Measurements from ENCODE around the gene C2orf66. TPM values are rescaled to one million over a fixed set of nuclear protein-coding genes. Genes with fewer than 3 reads are reported as not detected.

Gene C2orf66
- 0.10 and 0.12 TPM in 2 replicates for polyA plus RNA-seq (2013)

- H3K79me2 ChIP-seq (ENCODE audit: control insufficient read depth, insufficient read depth, low read length, poor library complexity) = no peaks in the 10 kb centered on the region
- WGBS (ENCODE audit: extremely low coverage, insufficient coverage, insufficient read length) = no CpG with 5 or more reads among the region's 1 CpG
- no peaks in the 10 kb centered on the region for H3K36me3 ChIP-seq (ENCODE audit: control insufficient read depth in 1 of 2, insufficient read depth in 2 of 2, low read length in 2 of 2)
- no peak within 1 kb of the TSS for H2BK12ac ChIP-seq (ENCODE audit: low read length)
- no peak within 1 kb of the TSS for H2BK120ac ChIP-seq (ENCODE audit: insufficient read depth, low read length, poor library complexity)
- H3K4ac ChIP-seq (ENCODE audit: low read depth, low read length) = no peak within 1 kb of the TSS
- H4K91ac ChIP-seq (ENCODE audit: low read depth, low read length) = no peak within 1 kb of the TSS
- H3K9ac ChIP-seq (ENCODE audit: low read length) = no peak within 1 kb of the TSS
- H3K27ac ChIP-seq (ENCODE audit: low read depth, low read length) = no peak within 1 kb of the TSS
- no peak for DNase-seq
- no peak within 1 kb of the TSS for H3K4me2 ChIP-seq (ENCODE audit: low read length)
- no peak within 1 kb of the TSS for H3K18ac ChIP-seq (ENCODE audit: low read length)
- no peak within 1 kb of the TSS for H2AK5ac ChIP-seq (ENCODE audit: low read length)
- no peaks in the 10 kb centered on the region for H3K27me3 ChIP-seq (ENCODE audit: insufficient read depth, low read length)
- H3K23ac ChIP-seq (ENCODE audit: low read length) = no peak within 1 kb of the TSS
- no peaks in the 10 kb centered on the region for H3K79me1 ChIP-seq (ENCODE audit: low read length)
- no peaks in the 10 kb centered on the region for H3K9me3 ChIP-seq (ENCODE audit: insufficient read depth, low read depth, low read length)
- H4K12ac ChIP-seq (ENCODE audit: low read depth, low read length) = no peak within 1 kb of the TSS
- H4K8ac ChIP-seq (ENCODE audit: low read depth, low read length) = no peak within 1 kb of the TSS
- no peak within 1 kb of the TSS for H3K14ac ChIP-seq (ENCODE audit: low read length)
- H2AFZ ChIP-seq (ENCODE audit: insufficient read depth, low read length, poor library complexity) = no peak within 1 kb of the TSS
- H2BK5ac ChIP-seq (ENCODE audit: low read depth, low read length, poor library complexity) = no peak within 1 kb of the TSS
- no peaks in the 10 kb centered on the region for H3K4me1 ChIP-seq (ENCODE audit: control insufficient read depth in 1 of 2, insufficient read depth in 2 of 2, low read length in 2 of 2)
- no peak within 1 kb of the TSS for H3K4me3 ChIP-seq (ENCODE audit: low read depth, low read length)
Measured at GRCh38 chr2:196809260-196809659, at the start of gene C2orf66. TSS of gene C2orf66 (minus strand) at chr2:196809355. CDS start at chr2:196809336, 19 bp downstream.

GRCh38 chr2:196854629-196855028, 45.5 kb upstream of the C2orf66 start:
- Histone ChIP-seq H3K4me2 (ENCODE audit: low read length) (no peak overlapping the region), H3K9ac (ENCODE audit: low read length) (no peak overlapping the region), H3K4me3 (ENCODE audit: low read depth, low read length) (no peak overlapping the region), H3K18ac (ENCODE audit: low read length) (no peak overlapping the region), H3K79me2 (ENCODE audit: control insufficient read depth, insufficient read depth, low read length, poor library complexity) (no peaks in the 10 kb centered on the region), H4K12ac (ENCODE audit: low read depth, low read length) (no peak overlapping the region), H2BK5ac (ENCODE audit: low read depth, low read length, poor library complexity) (no peak overlapping the region), H3K23ac (ENCODE audit: low read length) (no peak overlapping the region), H3K27ac (ENCODE audit: low read depth, low read length) (no peak overlapping the region), H2AK5ac (ENCODE audit: low read length) (no peak overlapping the region), H3K4ac (ENCODE audit: low read depth, low read length) (no peak overlapping the region), H3K9me3 (ENCODE audit: insufficient read depth, low read depth, low read length) (no peaks in the 10 kb centered on the region), H2BK120ac (ENCODE audit: insufficient read depth, low read length, poor library complexity) (no peak overlapping the region), H2AFZ (ENCODE audit: insufficient read depth, low read length, poor library complexity) (no peak overlapping the region), H3K79me1 (ENCODE audit: low read length) (no peaks in the 10 kb centered on the region), H3K14ac (ENCODE audit: low read length) (no peak overlapping the region), H4K8ac (ENCODE audit: low read depth, low read length) (no peak overlapping the region), H3K4me1 (ENCODE audit: control insufficient read depth in 1 of 2, insufficient read depth in 2 of 2, low read length in 2 of 2) (no peaks in the 10 kb centered on the region), H3K27me3 (ENCODE audit: insufficient read depth, low read length) (no peaks in the 10 kb centered on the region), H3K36me3 (ENCODE audit: control insufficient read depth in 1 of 2, insufficient read depth in 2 of 2, low read length in 2 of 2) (no peaks in the 10 kb centered on the region), H2BK12ac (ENCODE audit: low read length) (no peak overlapping the region), H4K91ac (ENCODE audit: low read depth, low read length) (no peak overlapping the region)
- WGBS (ENCODE audit: extremely low coverage, insufficient coverage, insufficient read length) = no CpG with 5 or more reads among the region's 1 CpG
- no peak for DNase-seq

GRCh38 chr2:196853301-196854087, 44.3 kb upstream of the C2orf66 start:
- no peak overlapping the region for H2BK5ac ChIP-seq (ENCODE audit: low read depth, low read length, poor library complexity)
- H3K4ac ChIP-seq (ENCODE audit: low read depth, low read length) = no peak overlapping the region
- no peak overlapping the region for H3K23ac ChIP-seq (ENCODE audit: low read length)
- no peak overlapping the region for H4K91ac ChIP-seq (ENCODE audit: low read depth, low read length)
- no peaks in the 10 kb centered on the region for H3K79me2 ChIP-seq (ENCODE audit: control insufficient read depth, insufficient read depth, low read length, poor library complexity)
- H2AK5ac ChIP-seq (ENCODE audit: low read length) = no peak overlapping the region
- no peak overlapping the region for H3K4me3 ChIP-seq (ENCODE audit: low read depth, low read length)
- H3K18ac ChIP-seq (ENCODE audit: low read length) = no peak overlapping the region
- WGBS (ENCODE audit: extremely low coverage, insufficient coverage, insufficient read length) = no CpG with 5 or more reads among the region's 4 CpGs
- no peaks in the 10 kb centered on the region for H3K79me1 ChIP-seq (ENCODE audit: low read length)
- no peak overlapping the region for H3K4me2 ChIP-seq (ENCODE audit: low read length)
- no peak overlapping the region for H4K8ac ChIP-seq (ENCODE audit: low read depth, low read length)
- H3K9ac ChIP-seq (ENCODE audit: low read length) = no peak overlapping the region
- H3K27ac ChIP-seq (ENCODE audit: low read depth, low read length) = no peak overlapping the region
- no peak overlapping the region for H4K12ac ChIP-seq (ENCODE audit: low read depth, low read length)
- no peak for DNase-seq
- no peaks in the 10 kb centered on the region for H3K4me1 ChIP-seq (ENCODE audit: control insufficient read depth in 1 of 2, insufficient read depth in 2 of 2, low read length in 2 of 2)
- H2BK120ac ChIP-seq (ENCODE audit: insufficient read depth, low read length, poor library complexity) = no peak overlapping the region
- no peak overlapping the region for H2AFZ ChIP-seq (ENCODE audit: insufficient read depth, low read length, poor library complexity)
- H3K9me3 ChIP-seq (ENCODE audit: insufficient read depth, low read depth, low read length) = no peaks in the 10 kb centered on the region
- H2BK12ac ChIP-seq (ENCODE audit: low read length) = no peak overlapping the region
- no peaks in the 10 kb centered on the region for H3K27me3 ChIP-seq (ENCODE audit: insufficient read depth, low read length)
- H3K14ac ChIP-seq (ENCODE audit: low read length) = no peak overlapping the region
- H3K36me3 ChIP-seq (ENCODE audit: control insufficient read depth in 1 of 2, insufficient read depth in 2 of 2, low read length in 2 of 2) = no peaks in the 10 kb centered on the region

- Histone ChIP-seq H3K23ac (ENCODE audit: low read length) (no peak overlapping the region), H3K14ac (ENCODE audit: low read length) (no peak overlapping the region), H2BK120ac (ENCODE audit: insufficient read depth, low read length, poor library complexity) (no peak overlapping the region), H3K4me1 (ENCODE audit: control insufficient read depth in 1 of 2, insufficient read depth in 2 of 2, low read length in 2 of 2) (no peaks in the 10 kb centered on the region), H3K9me3 (ENCODE audit: insufficient read depth, low read depth, low read length) (no peaks in the 10 kb centered on the region), H3K4me2 (ENCODE audit: low read length) (no peak overlapping the region), H4K91ac (ENCODE audit: low read depth, low read length) (no peak overlapping the region), H3K36me3 (ENCODE audit: control insufficient read depth in 1 of 2, insufficient read depth in 2 of 2, low read length in 2 of 2) (peaks cover 0 to 2% of the 10 kb centered on the region in 2 experiments), H3K27me3 (ENCODE audit: insufficient read depth, low read length) (no peaks in the 10 kb centered on the region), H3K79me1 (ENCODE audit: low read length) (no peaks in the 10 kb centered on the region), H3K79me2 (ENCODE audit: control insufficient read depth, insufficient read depth, low read length, poor library complexity) (no peaks in the 10 kb centered on the region), H4K12ac (ENCODE audit: low read depth, low read length) (no peak overlapping the region), H2AFZ (ENCODE audit: insufficient read depth, low read length, poor library complexity) (no peak overlapping the region), H3K18ac (ENCODE audit: low read length) (no peak overlapping the region), H3K27ac (ENCODE audit: low read depth, low read length) (no peak overlapping the region), H2BK12ac (ENCODE audit: low read length) (no peak overlapping the region), H2AK5ac (ENCODE audit: low read length) (no peak overlapping the region), H3K4me3 (ENCODE audit: low read depth, low read length) (no peak overlapping the region), H2BK5ac (ENCODE audit: low read depth, low read length, poor library complexity) (no peak overlapping the region), H3K4ac (ENCODE audit: low read depth, low read length) (no peak overlapping the region), H3K9ac (ENCODE audit: low read length) (no peak overlapping the region), H4K8ac (ENCODE audit: low read depth, low read length) (no peak overlapping the region)
- WGBS (ENCODE audit: extremely low coverage, insufficient coverage, insufficient read length) = no CpG with 5 or more reads among the region's 1 CpG
- DNase-seq = no peak
Measured at GRCh38 chr2:196851088-196851487, 41.9 kb upstream of the C2orf66 start.

Measured in trophoblast cell (in vitro differentiated cells and primary cell).